Measurements from ENCODE around the gene MCFD2. TPM values are rescaled to one million over a fixed set of nuclear protein-coding genes. Genes with fewer than 3 reads are reported as not detected.
A peak's percentile ranks its signal among the peaks of the same experiment; 100 is the strongest.

MCFD2 gene
- total RNA-seq, 1 donor from 2014 or later, result 161 TPM

DNA sequence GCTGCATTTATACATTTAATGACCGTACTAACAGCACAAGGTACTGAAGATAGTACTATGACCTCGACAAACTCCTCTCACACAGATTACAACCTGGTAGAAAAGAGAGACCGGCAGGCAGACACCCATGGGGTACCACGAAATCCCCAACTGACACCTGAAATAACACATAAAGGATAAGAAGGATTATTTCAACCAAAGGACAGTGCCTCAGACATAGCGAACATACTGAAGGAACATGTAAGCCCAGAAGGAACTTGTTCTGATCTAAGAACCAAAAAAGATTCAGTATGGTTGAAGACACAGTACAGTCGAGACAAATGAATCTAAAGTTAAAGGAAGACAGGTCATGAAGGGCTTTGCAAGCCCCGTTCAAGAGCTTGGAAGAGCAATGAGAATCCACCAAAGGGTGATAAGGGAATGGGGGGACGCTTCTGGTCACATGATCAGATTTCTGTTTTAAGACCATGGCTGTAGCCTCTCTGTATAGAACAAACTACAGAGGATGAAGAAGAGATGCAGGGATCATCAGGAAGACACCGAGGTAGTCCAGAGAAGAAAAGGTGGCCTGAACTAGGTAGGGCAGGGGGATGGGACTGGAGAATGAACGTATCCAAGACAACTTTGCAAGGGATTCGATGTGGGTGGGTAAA is 902 bp downstream of the MCFD2 start:
- peaks cover 27% of the 10 kb centered on the region for H3K4me1 Mint-ChIP-seq (ENCODE audit: low read depth, unreplicated experiment)
- no peaks in the 10 kb centered on the region for H3K9me3 Mint-ChIP-seq (ENCODE audit: unreplicated experiment)
- peaks cover 72% of the 10 kb centered on the region for H3K79me2 ChIP-seq (ENCODE audit: insufficient read depth, low read length)
- H4K20me1 ChIP-seq (ENCODE audit: insufficient read depth, low read length), result peaks cover 47% of the 10 kb centered on the region
- peak overlapping the region; percentile 90 for H3K9ac ChIP-seq (ENCODE audit: low read length)
- no peak for TF ChIP-seq EZH2 (IDR thresholded peaks at IDR 0.05; ENCODE audit: insufficient read depth, low read length)
- TF ChIP-seq, protein P1, sequence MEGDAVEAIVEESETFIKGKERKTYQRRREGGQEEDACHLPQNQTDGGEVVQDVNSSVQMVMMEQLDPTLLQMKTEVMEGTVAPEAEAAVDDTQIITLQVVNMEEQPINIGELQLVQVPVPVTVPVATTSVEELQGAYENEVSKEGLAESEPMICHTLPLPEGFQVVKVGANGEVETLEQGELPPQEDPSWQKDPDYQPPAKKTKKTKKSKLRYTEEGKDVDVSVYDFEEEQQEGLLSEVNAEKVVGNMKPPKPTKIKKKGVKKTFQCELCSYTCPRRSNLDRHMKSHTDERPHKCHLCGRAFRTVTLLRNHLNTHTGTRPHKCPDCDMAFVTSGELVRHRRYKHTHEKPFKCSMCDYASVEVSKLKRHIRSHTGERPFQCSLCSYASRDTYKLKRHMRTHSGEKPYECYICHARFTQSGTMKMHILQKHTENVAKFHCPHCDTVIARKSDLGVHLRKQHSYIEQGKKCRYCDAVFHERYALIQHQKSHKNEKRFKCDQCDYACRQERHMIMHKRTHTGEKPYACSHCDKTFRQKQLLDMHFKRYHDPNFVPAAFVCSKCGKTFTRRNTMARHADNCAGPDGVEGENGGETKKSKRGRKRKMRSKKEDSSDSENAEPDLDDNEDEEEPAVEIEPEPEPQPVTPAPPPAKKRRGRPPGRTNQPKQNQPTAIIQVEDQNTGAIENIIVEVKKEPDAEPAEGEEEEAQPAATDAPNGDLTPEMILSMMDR (IDR thresholded peaks at IDR 0.05; ENCODE audit: insufficient read depth, low read depth, low read length), result no peak
- H3K27ac ChIP-seq (ENCODE audit: low read depth, low read length), result peak overlapping the region; percentile 90
- H3K4me2 ChIP-seq (ENCODE audit: low read length), result peak overlapping the region; percentile 97
- peak overlapping the region; percentile 86 for H3K27ac Mint-ChIP-seq (ENCODE audit: unreplicated experiment)
- H3K36me3 ChIP-seq (ENCODE audit: insufficient read depth, low read length), result peaks cover 6% of the 10 kb centered on the region
- H3K4me3 Mint-ChIP-seq (ENCODE audit: unreplicated experiment), result peak overlapping the region; percentile 92
- H3K27me3 Mint-ChIP-seq (ENCODE audit: low read depth, unreplicated experiment), result no peaks in the 10 kb centered on the region
- DNase-seq (ENCODE audit: low read depth), result no peak
- no peak overlapping the region for H2AFZ ChIP-seq (ENCODE audit: low read depth, low read length)
- no peaks in the 10 kb centered on the region for H3K27me3 ChIP-seq (ENCODE audit: insufficient read depth, low read length)
- peaks cover 21% of the 10 kb centered on the region for H3K36me3 Mint-ChIP-seq (ENCODE audit: low read depth, unreplicated experiment)
- H3K4me3 ChIP-seq (ENCODE audit: insufficient read depth, low read depth, low read length), result peak overlapping the region; percentile 85
- FAIRE-seq, result no peak
- H3K4me1 ChIP-seq (ENCODE audit: insufficient read depth, low read length), result peaks cover 35% of the 10 kb centered on the region
- H3K9me3 ChIP-seq (ENCODE audit: insufficient read depth, low read depth, low read length), result no peaks in the 10 kb centered on the region

DNA sequence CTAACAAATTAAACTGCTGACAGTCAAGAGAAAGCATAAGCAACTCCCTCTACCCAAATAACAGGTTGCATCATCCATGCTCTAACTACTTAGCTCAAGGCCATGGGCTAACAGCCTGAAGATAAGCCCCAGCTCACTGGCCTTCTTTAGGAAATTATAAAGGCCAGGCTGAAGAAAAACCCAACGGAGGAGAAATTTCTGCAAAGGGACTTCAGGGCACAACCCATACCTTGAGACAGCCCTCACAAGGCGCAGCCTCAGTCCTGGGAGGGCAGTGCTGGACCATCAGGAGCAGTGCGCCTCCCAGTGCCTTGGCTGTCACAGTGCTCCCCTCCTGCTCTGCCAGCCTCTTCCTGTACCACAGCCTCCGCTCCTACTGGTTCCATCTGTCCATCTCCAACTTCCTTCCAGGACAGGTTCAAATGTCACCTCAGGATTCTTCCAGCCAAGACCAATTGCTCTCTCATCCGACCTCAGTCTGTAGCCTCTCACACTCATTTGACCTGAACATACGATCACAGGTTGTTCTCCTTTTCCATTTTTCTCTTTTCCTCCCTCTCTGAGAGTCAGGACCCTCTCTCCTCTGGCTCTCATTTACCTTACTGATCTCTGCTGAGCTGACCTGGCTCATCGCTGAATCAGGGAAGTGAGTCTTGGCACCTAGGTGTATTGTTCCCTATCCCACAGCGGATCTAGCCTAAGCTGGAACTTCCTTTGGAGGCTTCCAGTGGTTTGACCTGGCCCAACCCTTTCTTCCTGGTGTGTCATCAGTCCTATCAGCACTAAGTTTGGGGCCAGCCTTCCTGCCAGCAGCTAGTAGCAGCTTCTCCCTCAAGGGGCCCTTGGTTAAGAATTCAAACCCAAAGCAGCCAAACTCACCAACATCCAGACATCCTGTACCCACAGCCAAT is 1.9 kb downstream of the MCFD2 start:
- Histone ChIP-seq H3K9me3 (ENCODE audit: insufficient read depth, low read depth, low read length) (no peaks in the 10 kb centered on the region), H2AFZ (ENCODE audit: low read depth, low read length) (no peak overlapping the region), H3K4me1 (ENCODE audit: insufficient read depth, low read length) (peaks cover 45% of the 10 kb centered on the region), H3K36me3 (ENCODE audit: insufficient read depth, low read length) (peaks cover 15% of the 10 kb centered on the region), H3K4me2 (ENCODE audit: low read length) (peak overlapping the region; percentile 97), H3K79me2 (ENCODE audit: insufficient read depth, low read length) (peaks cover 82% of the 10 kb centered on the region), H4K20me1 (ENCODE audit: insufficient read depth, low read length) (peaks cover 56% of the 10 kb centered on the region), H3K27me3 (ENCODE audit: insufficient read depth, low read length) (no peaks in the 10 kb centered on the region), H3K4me3 (ENCODE audit: insufficient read depth, low read depth, low read length) (peak overlapping the region; percentile 85), H3K9ac (ENCODE audit: low read length) (peak overlapping the region; percentile 90), H3K27ac (ENCODE audit: low read depth, low read length) (peak overlapping the region; percentile 90)
- Mint-ChIP-seq H3K4me3 (ENCODE audit: unreplicated experiment) (peak overlapping the region; percentile 92), H3K4me1 (ENCODE audit: low read depth, unreplicated experiment) (peaks cover 37% of the 10 kb centered on the region), H3K36me3 (ENCODE audit: low read depth, unreplicated experiment) (peaks cover 31% of the 10 kb centered on the region), H3K27ac (ENCODE audit: unreplicated experiment) (peak overlapping the region; percentile 85), H3K9me3 (ENCODE audit: unreplicated experiment) (no peaks in the 10 kb centered on the region), H3K27me3 (ENCODE audit: low read depth, unreplicated experiment) (no peaks in the 10 kb centered on the region)
- DNase-seq (ENCODE audit: low read depth) (peak; percentile 58), FAIRE-seq (no peak)
- TF ChIP-seq, protein P1 (IDR thresholded peaks at IDR 0.05; ENCODE audit: insufficient read depth, low read depth, low read length), result no peak
- TF ChIP-seq EZH2 (IDR thresholded peaks at IDR 0.05; ENCODE audit: insufficient read depth, low read length), result no peak

Data from astrocyte (in vitro differentiated cells and primary cell).